Measurements from ENCODE around the gene ZNF333.
"Not testable (repeated sequence)": the region's sequence is repeated elsewhere in the genome, so short reads cannot be mapped to it uniquely, and the experiment has no call there.

DNA sequence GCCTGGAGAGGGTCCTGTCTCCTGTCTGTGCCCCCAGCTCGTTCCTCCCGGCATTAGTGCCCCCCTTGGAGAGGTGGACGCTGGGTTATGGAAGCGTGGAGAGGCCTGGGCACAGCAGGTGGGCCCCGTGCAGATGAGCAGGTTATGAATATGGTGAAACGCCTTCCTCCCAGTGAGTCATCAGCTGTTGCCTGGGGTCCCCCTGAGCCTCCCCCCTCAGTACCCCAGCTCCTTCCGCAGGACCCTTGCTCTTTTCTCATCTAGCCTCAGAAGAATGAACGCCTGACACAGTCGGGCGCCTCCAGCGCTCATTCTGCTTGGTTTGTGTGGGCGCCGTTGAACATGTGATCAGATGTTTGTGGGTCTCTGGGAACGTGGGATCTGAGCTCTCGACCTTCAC, 76.0 kb downstream of the ZNF333 start:
- TF ChIP-seq, protein P1, sequence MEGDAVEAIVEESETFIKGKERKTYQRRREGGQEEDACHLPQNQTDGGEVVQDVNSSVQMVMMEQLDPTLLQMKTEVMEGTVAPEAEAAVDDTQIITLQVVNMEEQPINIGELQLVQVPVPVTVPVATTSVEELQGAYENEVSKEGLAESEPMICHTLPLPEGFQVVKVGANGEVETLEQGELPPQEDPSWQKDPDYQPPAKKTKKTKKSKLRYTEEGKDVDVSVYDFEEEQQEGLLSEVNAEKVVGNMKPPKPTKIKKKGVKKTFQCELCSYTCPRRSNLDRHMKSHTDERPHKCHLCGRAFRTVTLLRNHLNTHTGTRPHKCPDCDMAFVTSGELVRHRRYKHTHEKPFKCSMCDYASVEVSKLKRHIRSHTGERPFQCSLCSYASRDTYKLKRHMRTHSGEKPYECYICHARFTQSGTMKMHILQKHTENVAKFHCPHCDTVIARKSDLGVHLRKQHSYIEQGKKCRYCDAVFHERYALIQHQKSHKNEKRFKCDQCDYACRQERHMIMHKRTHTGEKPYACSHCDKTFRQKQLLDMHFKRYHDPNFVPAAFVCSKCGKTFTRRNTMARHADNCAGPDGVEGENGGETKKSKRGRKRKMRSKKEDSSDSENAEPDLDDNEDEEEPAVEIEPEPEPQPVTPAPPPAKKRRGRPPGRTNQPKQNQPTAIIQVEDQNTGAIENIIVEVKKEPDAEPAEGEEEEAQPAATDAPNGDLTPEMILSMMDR (IDR thresholded peaks at IDR 0.05; ENCODE audit: low read depth, low read length, poor library complexity, severe bottlenecking), result not testable (repeated sequence)
- TF ChIP-seq EZH2phosphoT487 (IDR thresholded peaks at IDR 0.05; ENCODE audit: borderline replicate concordance, low read length), result not testable (repeated sequence)
